ENCODE measurements around the gene DNAJB4. TPM values are rescaled to one million over a fixed set of nuclear protein-coding genes. Genes with fewer than 3 reads are reported as not detected.

Gene DNAJB4
- total and polyA plus RNA-seq, 2 experiments from 2014 or later: 29.5 to 36.5 TPM

GRCh38 chr1:77984629-77985028 is 20.1 kb upstream of the DNAJB4 start:
- Histone ChIP-seq H2AFZ (no peak overlapping the region), H3K27ac (peak overlapping the region; percentile 93), H3K27me3 (no peaks in the 10 kb centered on the region), H3K79me2 (peaks cover 82% of the 10 kb centered on the region), H3K4me2 (no peak overlapping the region), H4K20me1 (ENCODE audit: insufficient read depth, poor library complexity, severe bottlenecking) (no peaks in the 10 kb centered on the region), H3K9me3 (ENCODE audit: low read depth) (no peaks in the 10 kb centered on the region), H3K4me1 (ENCODE audit: insufficient read depth) (peaks cover 3% of the 10 kb centered on the region), H3K4me3 (no peak overlapping the region), H3K9me2 (replicated peaks; ENCODE audit: insufficient read depth) (no peaks in the 10 kb centered on the region), H3K36me3 (replicated peaks; ENCODE audit: insufficient read depth, low read depth) (no peaks in the 10 kb centered on the region)
- DNase-seq (ENCODE audit: low spot score): no peak
- no peak for TF ChIP-seq CTCF (IDR thresholded peaks at IDR 0.05; ENCODE audit: poor library complexity)
- WGBS (ENCODE audit: low lambda C conversion rate, missing lambda C conversion rate): 100% methylated on average over 4 of the region's 4 CpGs

GRCh38 chr1:77986810-77987209 is 17.9 kb upstream of the DNAJB4 start:
- no peaks in the 10 kb centered on the region for H3K27me3 ChIP-seq
- H3K4me1 ChIP-seq (ENCODE audit: insufficient read depth): no peaks in the 10 kb centered on the region
- peaks cover 80% of the 10 kb centered on the region for H3K79me2 ChIP-seq
- H3K4me3 ChIP-seq: no peak overlapping the region
- no peak overlapping the region for H3K27ac ChIP-seq
- no peaks in the 10 kb centered on the region for H3K9me3 ChIP-seq (ENCODE audit: low read depth)
- no peaks in the 10 kb centered on the region for H4K20me1 ChIP-seq (ENCODE audit: insufficient read depth, poor library complexity, severe bottlenecking)
- no peaks in the 10 kb centered on the region for H3K9me2 ChIP-seq (replicated peaks; ENCODE audit: insufficient read depth)
- H3K4me2 ChIP-seq: no peak overlapping the region
- no peak for DNase-seq (ENCODE audit: low spot score)
- H3K36me3 ChIP-seq (replicated peaks; ENCODE audit: insufficient read depth, low read depth): no peaks in the 10 kb centered on the region
- H2AFZ ChIP-seq: no peak overlapping the region
- TF ChIP-seq EZH2phosphoT487 (IDR thresholded peaks at IDR 0.05; ENCODE audit: low read depth, severe bottlenecking, unreplicated experiment): no peak
- TF ChIP-seq CTCF (IDR thresholded peaks at IDR 0.05; ENCODE audit: poor library complexity): no peak
- no peak for TF ChIP-seq EZH2 (IDR thresholded peaks at IDR 0.05; ENCODE audit: borderline replicate concordance)

DNA sequence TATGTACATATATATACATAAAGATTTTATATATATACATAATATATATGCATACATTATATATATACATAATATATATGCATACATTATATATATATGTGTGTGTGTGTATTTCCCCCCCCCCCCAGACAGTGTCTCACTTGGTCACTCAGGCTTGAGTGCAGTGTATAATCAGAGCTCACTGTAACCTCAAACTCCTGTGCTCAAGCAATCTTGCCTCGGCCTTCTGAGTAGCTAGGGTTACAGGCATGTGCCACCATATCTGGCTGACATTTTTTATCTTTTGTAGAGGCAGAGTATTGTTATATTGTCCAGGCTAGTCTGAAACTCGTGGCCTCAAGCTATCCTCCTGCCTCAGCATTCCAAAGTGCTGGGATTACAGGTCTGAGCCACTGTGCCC is 16.8 kb upstream of the DNAJB4 start:
- Histone ChIP-seq H3K27ac (no peak overlapping the region), H3K9me3 (ENCODE audit: low read depth) (no peaks in the 10 kb centered on the region), H3K4me2 (no peak overlapping the region), H3K4me1 (ENCODE audit: insufficient read depth) (no peaks in the 10 kb centered on the region), H3K4me3 (no peak overlapping the region), H3K36me3 (replicated peaks; ENCODE audit: insufficient read depth, low read depth) (no peaks in the 10 kb centered on the region), H4K20me1 (ENCODE audit: insufficient read depth, poor library complexity, severe bottlenecking) (no peaks in the 10 kb centered on the region), H3K79me2 (peaks cover 79% of the 10 kb centered on the region), H3K27me3 (no peaks in the 10 kb centered on the region), H2AFZ (no peak overlapping the region), H3K9me2 (replicated peaks; ENCODE audit: insufficient read depth) (no peaks in the 10 kb centered on the region)
- DNase-seq (ENCODE audit: low spot score): no peak
- WGBS (ENCODE audit: low lambda C conversion rate, missing lambda C conversion rate): 64% methylated on average over 2 of the region's 2 CpGs
- TF ChIP-seq EZH2 (IDR thresholded peaks at IDR 0.05; ENCODE audit: borderline replicate concordance): no peak
- TF ChIP-seq CTCF (IDR thresholded peaks at IDR 0.05; ENCODE audit: poor library complexity): no peak
- TF ChIP-seq EZH2phosphoT487 (IDR thresholded peaks at IDR 0.05; ENCODE audit: low read depth, severe bottlenecking, unreplicated experiment): no peak

GRCh38 chr1:77989744-77990143 is 15.0 kb upstream of the DNAJB4 start:
- no peak overlapping the region for H3K4me2 ChIP-seq
- H3K9me3 ChIP-seq (ENCODE audit: low read depth): no peaks in the 10 kb centered on the region
- H3K4me3 ChIP-seq: no peak overlapping the region
- no peaks in the 10 kb centered on the region for H3K36me3 ChIP-seq (replicated peaks; ENCODE audit: insufficient read depth, low read depth)
- no peaks in the 10 kb centered on the region for H3K9me2 ChIP-seq (replicated peaks; ENCODE audit: insufficient read depth)
- H3K27me3 ChIP-seq: no peaks in the 10 kb centered on the region
- no peaks in the 10 kb centered on the region for H3K4me1 ChIP-seq (ENCODE audit: insufficient read depth)
- no peaks in the 10 kb centered on the region for H4K20me1 ChIP-seq (ENCODE audit: insufficient read depth, poor library complexity, severe bottlenecking)
- TF ChIP-seq EZH2 (IDR thresholded peaks at IDR 0.05; ENCODE audit: borderline replicate concordance): no peak
- no peak for TF ChIP-seq EZH2phosphoT487 (IDR thresholded peaks at IDR 0.05; ENCODE audit: low read depth, severe bottlenecking, unreplicated experiment)
- no peak for TF ChIP-seq CTCF (IDR thresholded peaks at IDR 0.05; ENCODE audit: poor library complexity)
- H2AFZ ChIP-seq: no peak overlapping the region
- 94% methylated on average over 2 of the region's 2 CpGs for WGBS (ENCODE audit: low lambda C conversion rate, missing lambda C conversion rate)
- H3K27ac ChIP-seq: no peak overlapping the region
- DNase-seq (ENCODE audit: low spot score): no peak
- peaks cover 84% of the 10 kb centered on the region for H3K79me2 ChIP-seq
